HK-2 (cell line): ENCODE results near the gene XRCC5.

Source experiments
- DNase-seq: peaks from one replicate; pipeline ENCODE4 v3.0.0-alpha.2; 2018; ENCODE audit not compliant: unreplicated experiment

Gene XRCC5

DNA sequence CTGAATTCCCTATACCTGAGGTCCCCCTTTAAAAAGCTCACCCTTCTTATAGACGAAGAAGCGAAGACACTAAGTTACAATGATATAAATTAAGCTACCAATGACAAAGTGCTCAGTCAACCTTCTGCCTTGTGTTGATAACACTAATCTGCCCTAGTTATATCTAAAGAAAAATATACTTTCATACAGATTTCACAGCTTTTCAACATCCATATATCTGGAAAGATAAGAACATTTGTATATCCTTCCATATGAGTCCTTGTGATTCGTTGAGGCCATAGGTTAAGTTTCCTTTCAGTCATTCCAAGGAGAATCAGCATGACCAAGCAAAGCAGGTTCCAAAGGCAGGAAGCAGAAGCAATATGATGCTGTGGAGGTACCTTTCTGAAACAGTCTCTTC, 46.8 kb downstream of the XRCC5 start:
- no peak for DNase-seq

DNA sequence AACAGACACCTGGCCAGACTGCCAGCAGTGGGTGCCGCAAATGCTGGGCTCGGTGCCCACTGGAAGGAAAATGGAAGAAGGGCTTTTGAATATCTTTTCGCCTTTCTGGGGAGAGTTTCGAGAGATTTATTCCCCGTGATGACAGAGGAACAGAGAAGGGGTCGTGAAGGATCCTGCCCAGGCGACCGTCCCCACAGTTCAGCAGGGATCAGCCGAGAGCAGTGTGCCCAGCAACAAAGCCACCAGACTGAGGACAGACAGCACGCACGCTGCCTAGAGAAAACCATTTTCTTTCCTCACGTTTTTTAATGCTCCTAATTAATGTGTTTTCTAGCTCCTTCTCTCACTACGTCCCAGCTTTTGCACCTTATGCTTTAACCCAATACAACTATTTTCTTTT, 47.7 kb downstream of the XRCC5 start:
- DNase-seq = no peak

DNA sequence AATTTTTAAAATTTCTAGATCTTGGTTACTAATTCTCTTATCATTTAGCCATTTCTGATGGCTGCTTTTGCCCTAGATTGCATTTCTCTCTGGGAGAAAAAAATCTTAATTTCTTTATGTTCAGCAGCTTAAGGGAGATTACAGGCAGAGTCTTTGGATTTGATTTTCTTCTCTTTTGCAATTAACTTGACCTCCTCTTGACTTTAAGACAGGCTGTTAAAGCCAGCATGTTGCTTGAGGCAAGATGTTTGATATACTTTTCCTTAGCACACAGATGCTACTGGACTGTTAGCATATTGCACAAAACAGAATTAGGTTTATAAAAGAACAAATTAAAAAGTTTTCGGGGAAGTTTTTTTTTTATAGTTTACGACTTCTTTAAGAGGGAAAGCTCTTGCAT, 50.0 kb downstream of the XRCC5 start:
- no peak for DNase-seq

GRCh38 chr2:216159646-216160045, 50.5 kb downstream of the XRCC5 start:
- DNase-seq = no peak

DNA sequence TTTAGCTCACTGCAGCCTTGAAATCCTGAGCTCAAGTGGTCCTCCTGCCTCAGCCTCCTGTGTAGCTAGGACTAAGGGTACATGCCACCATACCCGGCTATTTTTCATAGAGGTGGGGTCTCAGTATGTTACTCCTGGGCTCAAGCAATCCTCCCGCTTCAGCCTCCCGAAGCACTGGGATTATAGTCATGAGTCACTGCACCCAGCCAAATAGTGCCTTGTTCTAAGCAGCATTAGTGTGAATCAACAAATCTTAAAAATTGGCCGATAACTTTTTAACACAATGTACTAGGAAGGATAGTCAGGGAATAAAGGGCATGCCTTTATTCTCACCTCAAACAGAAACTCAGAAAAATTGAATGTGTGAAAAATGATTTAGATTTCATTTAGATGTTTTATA, 51.6 kb downstream of the XRCC5 start:
- DNase-seq = no peak

GRCh38 chr2:216161967-216162366, 52.8 kb downstream of the XRCC5 start:
- DNase-seq = no peak

DNA sequence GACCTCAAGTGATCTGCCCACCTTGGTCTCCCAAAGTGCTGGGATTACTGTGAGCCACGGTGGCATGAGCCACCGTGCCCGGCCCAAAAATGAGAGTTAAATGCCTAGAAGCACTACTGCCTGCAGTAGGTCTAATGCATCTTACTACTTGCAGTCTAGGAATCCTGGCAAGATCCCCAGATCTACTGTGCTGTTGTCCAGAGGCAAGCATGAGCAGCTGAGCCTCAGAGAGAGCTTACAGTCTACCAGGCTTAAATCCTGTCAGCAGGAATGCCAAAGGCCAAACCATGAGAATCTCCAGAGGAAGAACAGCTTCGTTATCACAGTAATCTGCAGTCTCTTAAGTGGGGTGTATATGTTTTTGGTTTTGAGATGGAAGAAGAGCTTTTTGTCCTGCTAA, 54.4 kb downstream of the XRCC5 start:
- DNase-seq = no peak

- DNase-seq = no peak
These were observed 54.9 kb downstream of the XRCC5 start for GRCh38 chr2:216164087-216164486.

- no peak for DNase-seq
These were observed 55.4 kb downstream of the XRCC5 start for GRCh38 chr2:216164576-216164975.

DNA sequence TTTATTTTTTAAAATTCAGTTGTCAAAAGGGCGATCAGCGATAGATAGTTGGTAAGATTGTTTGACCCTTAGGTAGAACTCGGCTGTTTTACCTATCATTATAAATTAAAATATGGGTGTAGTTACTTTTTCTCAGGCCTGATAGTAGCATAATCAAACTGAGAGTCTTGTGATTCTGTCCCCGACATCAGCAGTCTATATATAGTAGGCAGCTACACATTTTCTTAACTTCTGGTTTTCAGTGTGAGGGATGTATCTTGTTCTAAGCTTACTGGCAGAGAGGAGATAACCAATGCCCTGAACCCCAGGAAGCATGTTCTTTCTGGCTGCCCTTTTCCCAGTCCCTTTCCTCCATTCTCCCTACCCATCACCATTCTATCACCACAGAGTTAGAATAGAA, 56.6 kb downstream of the XRCC5 start:
- no peak for DNase-seq

- DNase-seq = no peak
These were observed 59.9 kb downstream of the XRCC5 start for GRCh38 chr2:216169087-216169486.

GRCh38 chr2:216170076-216170763, 61.1 kb downstream of the XRCC5 start:
- no peak for DNase-seq

DNA sequence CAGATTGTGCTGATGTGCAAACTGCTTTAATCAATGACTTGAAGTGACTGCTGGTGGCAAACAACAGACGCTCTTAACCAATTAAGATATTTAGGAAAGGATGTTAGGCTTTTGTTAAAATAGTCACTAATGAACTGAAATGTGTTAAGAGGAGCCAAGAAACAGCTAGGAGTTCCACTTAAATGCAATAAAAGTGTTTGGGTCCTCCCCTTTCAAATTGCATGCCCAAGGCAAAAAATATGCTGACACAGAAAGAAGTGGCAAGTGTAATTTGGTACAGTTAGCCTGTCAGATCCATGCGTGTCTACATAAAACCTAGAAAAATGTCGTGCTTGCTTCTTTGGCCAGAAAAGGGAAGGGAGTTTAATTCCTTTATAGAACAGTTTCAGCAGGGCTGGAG, 61.9 kb downstream of the XRCC5 start:
- DNase-seq = no peak

DNA sequence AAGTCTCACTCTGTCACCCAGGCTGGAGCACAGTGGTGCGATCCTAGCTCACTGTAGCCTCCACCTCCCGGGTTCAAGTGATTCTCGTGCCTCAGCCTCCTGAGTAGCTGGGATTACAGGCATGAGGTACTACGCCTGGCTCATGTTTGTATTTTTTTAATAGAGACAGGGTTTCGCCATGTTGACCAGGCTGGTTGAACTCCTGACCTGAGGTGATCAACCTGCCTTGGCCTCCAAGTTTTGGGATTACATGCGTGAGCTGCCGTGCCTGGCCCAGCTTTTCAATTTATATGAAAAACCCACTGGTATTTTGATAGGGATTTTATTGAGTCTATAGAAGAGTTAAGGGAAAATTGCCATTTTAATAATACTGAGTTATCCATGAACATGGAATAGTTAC, 63.3 kb downstream of the XRCC5 start:
- no peak for DNase-seq

DNA sequence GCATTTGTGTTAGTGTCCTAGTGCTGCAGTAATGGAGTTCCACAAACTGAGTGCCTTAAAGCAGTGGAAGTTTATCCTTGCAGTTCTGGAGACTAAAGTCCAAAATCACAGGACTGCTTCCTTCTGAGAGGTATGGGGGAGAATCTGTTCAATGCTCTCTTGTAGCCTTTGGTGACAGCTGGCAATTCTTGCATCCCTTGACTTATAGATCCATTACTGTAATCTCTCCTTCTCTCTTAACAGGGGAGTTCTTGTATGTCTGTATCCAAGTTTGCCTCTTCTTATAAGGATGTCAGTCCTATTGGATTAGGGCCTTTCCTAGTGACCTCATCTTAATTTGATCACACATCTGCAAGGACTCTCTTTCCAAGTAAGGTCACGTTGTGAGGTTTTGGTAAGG, 69.9 kb downstream of the XRCC5 start:
- no peak for DNase-seq

DNA sequence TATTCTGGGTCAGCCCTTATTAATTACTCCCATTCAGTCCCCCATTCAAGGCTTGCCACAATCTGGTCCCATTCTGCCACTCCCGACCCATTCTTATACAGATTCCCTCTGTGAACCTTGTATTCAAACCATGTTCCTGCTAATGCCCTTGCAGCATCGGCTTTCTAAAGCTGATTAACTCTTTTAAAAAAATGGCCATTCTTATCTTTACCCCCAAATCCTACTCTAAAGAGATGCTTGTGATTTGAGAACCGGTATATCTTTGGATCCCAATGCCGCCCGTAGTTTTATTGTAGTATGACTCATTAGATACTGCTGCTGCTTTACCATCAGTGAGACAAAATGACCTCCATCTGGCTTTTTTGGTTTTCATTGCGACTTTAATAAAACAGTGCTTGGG, 72.2 kb downstream of the XRCC5 start:
- DNase-seq = no peak

- DNase-seq = no peak
These were observed 72.9 kb downstream of the XRCC5 start for GRCh38 chr2:216181953-216182461.

GRCh38 chr2:216183462-216183861, 74.3 kb downstream of the XRCC5 start:
- DNase-seq = no peak

DNA sequence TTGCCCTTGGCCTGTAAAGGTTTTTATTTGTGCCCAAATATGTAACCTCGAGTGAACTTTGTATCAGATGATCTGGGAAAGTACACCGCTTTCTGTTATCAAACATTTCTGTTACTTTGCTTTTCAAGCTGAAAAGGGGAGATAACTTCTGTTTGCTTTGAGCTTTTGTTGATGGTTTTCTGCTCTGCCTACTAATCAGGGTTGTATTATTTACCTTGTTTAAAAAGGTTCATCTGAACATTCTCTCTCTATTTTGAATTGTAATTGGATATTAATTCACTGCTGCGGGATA, 79.4 kb downstream of the XRCC5 start:
- no peak for DNase-seq

DNA sequence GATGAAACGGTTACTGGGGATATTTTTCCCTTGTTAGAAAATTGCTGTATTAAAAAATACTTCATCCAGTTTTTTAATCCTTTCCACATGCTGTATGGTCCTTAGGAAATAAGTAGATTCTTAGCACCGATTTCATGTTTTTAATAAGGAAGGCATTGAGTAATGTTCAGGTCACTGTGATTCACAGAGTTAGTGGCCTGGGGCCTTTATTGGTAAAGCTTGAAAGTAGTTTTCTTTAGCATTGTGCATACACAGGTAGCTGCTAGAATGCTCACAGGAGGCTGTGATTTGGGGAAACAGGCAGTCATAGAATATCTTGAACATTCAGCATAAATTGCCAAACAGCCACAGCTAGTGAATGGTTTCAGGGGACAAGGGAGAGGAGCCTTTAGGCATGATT, 79.8 kb downstream of the XRCC5 start:
- no peak for DNase-seq

GRCh38 chr2:216189410-216189809, 80.3 kb downstream of the XRCC5 start:
- DNase-seq = no peak

- DNase-seq = no peak
These were observed 83.0 kb downstream of the XRCC5 start for GRCh38 chr2:216192181-216192580.

GRCh38 chr2:216192931-216193330, 83.8 kb downstream of the XRCC5 start:
- DNase-seq = no peak

GRCh38 chr2:216194013-216194412, 84.9 kb downstream of the XRCC5 start:
- DNase-seq = no peak
